Stimulated activated CD4-positive, alpha-beta T cell treated with anti-CD3 and anti-CD28 coated beads, Interleukin-2, amount 100 ng/mL, for 4 hours (primary cell): Measurements from ENCODE around the gene DNAH9.

ENCODE experiments used
- DNase-seq: peaks from one replicate; pipeline ENCODE4 v3.0.0-alpha.2; 2020; ENCODE audit warnings: low read depth

The DNAH9 gene

GRCh38 chr17:11601661-11602060, 3.4 kb downstream of the DNAH9 start:
- no peak for DNase-seq

DNA sequence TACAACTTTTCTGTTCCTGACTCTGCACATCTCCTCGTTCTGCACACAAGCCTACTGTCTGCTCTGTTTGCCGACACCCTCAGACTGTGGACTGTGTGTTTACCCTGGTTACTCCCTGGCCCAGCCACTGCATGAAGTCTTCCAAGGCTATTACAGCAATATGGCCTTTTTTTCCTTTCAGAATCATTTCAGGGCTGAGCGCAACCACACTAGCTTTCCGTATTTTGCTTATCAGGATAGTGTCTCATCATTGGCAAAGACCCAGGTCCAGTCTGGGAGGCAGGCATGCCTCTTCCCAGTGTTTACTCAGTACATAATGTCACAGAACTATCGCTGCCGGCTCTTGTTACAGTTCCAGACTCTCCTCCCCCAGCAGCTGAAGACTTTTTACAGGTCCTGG, 10.1 kb downstream of the DNAH9 start:
- no peak for DNase-seq

GRCh38 chr17:11610999-11611566, 12.8 kb downstream of the DNAH9 start:
- DNase-seq = no peak

DNA sequence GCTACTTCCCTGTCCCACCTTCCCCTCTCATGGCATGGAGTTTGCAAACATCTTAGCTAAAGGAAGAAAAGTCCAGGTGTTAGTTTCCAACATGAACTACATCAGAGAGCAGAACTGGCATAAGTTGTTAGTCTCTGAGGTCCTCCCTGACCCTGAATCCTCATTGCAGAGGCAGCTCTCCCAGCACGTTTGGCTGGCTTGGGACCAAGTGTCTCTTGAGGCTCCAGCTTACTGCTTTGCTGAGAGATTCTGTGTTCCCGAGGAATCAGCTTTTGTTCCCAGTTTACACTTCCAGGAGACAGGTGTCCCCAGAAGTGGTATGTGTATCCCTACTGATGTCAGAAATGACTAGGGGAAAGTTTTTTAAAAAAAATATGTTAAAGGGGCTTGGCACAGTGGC, 14.7 kb downstream of the DNAH9 start:
- DNase-seq = no peak

GRCh38 chr17:11618861-11619566, 20.7 kb downstream of the DNAH9 start:
- DNase-seq = no peak

DNA sequence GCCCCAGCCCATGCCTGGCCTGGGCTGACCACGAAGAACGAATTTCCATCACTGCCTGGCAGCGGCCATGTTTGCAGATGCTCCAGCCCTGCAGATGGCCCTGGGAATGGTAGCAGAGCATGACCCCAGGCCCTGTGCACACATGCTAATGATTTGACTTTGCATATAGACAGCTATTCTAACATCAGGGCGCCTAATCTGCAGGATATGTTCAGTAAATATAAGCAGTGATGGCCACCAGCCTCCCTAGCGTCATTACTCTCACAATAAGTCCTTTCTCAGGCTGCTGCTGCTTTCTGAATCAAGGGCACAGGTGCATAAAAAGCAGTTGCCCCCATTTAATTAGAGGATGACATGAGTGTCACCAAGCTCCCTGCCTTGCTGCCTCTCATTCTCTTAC, 24.2 kb downstream of the DNAH9 start:
- DNase-seq = no peak

DNA sequence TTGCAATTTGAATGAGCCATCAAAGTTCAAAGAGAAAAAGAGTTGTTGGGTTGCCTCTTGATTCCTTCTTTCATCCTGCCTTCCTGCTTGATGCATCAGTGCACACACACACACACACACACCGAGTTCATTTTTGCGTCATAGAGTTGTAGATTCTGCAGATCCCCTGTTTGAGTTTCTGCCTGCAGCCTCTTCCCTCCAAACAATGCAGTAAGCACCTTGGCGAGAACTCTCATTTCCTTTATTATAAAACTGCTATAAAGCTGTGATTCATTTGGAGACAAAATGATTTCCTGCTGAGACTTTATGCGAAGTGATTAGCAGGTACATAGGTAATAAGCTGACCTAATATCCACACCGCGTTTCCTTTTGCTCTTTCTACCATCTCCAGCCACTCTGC, 26.7 kb downstream of the DNAH9 start:
- no peak for DNase-seq

DNA sequence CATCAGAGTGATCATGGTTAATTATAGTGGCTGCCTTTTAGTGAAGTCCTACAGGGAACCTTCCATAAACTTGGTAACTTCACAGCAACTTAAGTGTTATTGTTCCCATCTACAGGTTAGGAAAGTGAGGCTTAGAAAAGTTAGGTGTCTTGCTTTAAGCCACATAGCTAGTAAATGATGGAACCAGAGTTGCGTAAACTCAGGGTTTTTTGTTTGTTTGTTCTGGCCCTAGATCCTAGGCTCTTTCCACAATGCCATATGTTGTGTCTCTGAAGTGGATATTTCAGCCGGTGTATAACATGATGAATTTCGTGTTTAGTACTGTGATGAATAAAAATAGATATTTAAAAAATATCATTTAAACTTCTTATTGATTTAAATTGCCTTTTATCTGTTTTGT, 27.6 kb downstream of the DNAH9 start:
- DNase-seq = no peak

- DNase-seq = no peak
These were observed 29.2 kb downstream of the DNAH9 start for GRCh38 chr17:11627301-11627940.

DNA sequence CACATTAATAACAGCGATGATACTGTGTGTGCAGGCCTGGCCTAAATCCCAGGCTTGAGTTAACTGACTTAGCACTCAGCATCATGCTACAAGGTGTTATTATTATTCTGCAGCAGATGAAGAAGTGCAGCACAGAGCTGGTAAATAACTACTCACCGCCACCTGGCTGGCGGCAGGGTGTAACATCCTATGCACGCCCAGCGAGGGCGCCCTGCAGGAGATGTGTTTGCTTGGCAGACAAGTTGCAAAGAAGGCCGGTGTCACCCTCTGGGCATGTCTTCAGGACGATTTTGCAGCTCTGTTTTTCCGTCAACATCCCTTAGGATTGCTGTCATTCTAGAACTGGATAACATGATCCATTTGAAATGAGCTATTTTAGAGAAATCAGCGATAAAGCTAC, 30.1 kb downstream of the DNAH9 start:
- no peak for DNase-seq

GRCh38 chr17:11628831-11629230, 30.6 kb downstream of the DNAH9 start:
- no peak for DNase-seq

DNA sequence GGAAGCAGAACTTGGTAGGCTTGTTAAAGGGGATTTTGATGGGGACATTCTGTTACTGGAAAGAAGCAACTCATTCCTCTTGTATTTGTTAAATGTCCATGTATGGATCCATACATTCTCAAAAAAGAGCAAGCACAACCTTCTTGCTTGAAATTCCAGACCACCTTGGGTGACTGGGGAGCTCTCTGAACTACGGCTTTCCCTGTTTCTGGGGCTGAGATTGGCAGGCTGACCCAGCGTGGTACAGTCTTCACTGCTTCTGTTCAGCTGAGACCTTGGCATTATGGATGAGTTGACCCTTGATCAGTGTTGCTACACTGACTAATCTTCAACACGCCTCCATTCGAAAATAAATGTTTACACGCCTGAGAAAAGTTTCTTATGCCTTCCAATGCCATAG, 38.5 kb downstream of the DNAH9 start:
- no peak for DNase-seq

GRCh38 chr17:11637796-11638195, 39.5 kb downstream of the DNAH9 start:
- DNase-seq = no peak

DNA sequence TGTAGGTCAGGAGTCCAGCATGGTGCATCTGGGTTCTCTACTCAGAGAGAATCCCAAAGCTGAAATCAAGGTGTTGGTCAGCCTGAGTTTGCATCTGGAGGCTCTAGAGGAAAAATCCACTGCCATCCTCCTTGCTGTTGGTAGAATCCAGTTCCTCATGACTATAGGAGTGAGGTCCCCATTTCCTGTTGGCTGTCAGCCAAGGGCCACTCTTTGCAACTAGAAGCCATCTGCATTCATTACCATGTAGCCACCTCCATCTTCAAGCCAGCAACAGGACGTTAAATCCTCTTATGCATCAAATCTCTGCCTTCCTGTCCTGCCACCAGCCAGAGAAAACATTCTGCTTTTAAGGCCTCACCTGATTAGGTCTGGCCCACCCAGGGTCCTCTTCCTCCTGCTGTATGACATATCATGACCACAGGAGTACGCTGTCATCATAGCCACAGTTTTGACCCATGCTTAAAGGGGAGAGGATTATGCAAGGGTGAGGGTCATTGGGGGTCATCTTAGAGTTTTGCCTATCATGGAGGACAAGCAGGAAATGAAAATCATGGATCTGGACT, 40.5 kb downstream of the DNAH9 start:
- DNase-seq = no peak

DNA sequence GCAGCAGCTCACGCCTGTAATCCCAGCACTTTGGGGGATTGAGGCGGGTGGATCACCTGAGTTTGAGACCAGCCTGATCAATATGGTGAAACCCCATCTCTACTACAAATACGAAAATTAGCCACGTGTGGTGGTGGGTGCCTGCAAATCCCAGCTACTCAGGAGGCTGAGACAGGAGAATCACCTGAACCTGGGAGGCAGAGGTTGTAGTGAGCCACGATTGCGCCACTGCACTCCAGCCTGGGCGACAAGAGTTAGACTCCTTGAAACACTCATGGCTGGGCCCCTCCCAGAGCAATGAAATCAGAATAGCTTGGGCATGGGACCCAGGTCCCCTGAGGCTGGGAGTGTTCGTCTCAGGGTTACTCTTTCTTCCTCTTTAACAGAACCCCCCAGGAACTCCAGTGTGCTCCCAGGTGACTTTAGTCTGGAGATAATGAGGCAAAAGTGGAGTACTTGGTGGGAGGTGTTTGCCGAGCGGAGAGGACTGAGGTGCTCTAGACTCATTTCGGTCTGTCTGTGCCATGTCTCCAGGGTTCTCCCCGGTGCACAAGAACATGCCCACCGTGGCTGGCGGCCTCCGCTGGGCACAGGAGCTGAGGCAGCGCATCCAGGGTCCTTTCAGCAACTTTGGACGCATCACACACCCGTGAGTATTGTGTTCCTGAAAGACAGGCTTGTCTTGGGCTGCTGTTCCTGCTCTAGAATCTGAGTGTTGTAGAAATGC, 41.6 kb downstream of the DNAH9 start:
- no peak for DNase-seq

DNA sequence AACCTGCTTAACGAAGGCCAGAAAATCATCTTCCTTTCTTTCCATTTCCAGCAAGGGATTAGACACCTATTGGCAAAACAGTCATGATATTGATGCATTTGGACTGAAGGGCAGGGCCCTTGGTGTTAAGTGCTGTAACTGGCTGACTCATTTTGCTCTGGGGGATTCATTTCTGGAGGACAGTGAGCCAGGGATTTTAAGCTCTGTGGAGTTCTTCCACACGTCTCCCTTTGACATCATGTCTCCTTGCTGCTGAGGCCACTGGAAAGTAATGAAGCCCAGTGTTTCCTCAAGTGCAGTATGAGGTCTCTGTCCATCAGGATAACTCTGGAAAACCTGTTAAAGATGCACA, 42.2 kb downstream of the DNAH9 start:
- DNase-seq = no peak

DNA sequence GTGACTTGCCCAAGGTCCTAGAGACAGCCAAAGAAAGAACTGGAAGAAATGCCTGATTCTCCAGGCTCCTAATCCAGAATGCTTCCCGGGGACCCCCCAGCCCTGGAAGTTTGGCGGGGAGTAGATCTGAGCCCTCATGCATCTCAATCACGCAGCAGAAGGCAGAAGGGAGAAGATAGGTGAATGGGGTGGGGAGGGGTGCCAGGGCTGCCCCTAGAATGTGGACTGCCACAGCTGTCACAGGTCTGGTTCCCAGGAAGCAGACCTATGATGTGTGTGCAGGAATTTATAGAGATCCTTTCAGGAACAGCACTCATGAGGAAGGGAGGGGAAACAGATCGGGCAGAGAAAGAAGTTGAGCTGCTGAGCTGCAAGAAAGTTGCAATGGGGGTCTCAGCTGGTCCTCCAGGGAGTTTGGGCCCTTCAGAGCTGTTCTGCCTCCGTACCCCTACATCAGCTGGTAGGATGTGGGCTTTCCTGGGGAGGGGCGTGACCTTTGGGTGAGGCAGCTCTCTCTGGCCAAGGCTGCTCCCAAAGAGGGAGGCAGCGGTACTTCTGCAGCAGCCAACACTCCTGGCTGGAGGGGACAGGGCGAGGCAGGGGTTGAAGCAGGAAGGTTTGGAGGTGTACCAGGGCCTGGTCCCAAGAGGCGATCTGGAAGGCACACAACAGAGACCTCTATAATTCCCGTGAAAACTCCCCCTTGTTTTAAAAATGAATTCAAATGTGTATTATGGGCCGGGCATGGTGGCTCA, 43.4 kb downstream of the DNAH9 start:
- no peak for DNase-seq

DNA sequence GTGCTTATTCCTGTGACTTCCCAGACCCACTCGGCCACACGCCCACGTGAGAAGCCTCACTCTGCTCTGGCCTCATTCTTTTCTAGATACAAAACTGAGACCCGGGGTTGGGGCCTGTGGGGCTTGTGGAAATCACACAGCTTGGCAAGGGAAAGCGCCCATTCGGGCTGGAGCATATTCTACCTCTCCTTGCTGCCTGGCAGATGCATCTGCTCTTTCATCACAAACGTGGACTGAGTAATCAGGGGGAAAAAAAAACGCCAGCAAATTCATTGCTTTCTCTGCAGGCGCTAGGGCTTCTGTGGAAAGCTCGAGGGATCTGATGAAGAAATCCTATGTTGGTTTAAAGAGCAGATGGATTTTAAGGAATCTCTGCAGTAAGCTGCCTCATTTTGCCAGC, 44.4 kb downstream of the DNAH9 start:
- DNase-seq = no peak

GRCh38 chr17:11643851-11644250, 45.6 kb downstream of the DNAH9 start:
- no peak for DNase-seq

DNA sequence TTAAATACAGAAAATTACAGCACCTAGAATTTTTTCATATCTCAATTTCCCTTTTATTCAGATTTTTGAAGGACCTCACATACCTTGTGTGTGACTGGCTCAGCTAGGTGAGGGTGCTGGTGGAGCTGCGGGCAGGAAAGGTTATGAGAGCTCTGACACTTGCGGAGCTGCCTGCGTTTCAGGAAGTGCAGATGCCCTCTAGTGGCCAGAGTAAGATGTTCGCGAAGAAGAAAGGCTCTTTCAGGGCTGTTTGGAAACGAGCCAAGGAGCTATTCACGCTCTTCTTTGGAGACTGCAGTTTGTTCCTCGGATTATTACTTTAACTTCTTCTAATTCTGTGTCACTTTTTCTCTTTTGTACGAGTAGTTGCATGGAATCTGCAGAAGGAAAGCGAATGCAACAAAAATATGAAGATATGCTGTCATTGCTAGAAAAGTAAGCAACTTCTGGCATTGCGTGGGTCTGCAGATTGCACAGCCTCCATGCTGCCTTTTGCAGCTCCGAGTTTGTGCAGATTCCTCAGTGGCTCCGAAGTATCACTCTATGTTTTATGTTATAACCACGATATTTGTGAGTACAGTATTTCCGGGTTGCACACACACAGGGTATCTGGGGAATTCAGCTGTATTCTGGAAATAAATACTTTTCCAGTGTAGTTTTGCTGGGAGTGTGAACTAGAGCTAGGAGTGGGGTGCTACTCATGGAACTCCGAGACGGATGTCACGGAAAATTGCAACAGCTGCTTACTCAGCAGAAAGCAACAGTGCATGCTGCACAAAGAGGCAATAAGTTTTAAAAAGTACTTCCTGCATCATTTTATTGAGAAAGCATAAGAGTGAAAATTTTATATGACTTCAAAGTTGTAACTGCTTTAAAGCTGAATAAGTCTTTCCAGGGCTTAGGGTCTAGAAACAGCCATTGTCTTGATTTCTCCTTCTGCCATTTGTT, 46.3 kb downstream of the DNAH9 start:
- DNase-seq = peak; percentile 8

DNA sequence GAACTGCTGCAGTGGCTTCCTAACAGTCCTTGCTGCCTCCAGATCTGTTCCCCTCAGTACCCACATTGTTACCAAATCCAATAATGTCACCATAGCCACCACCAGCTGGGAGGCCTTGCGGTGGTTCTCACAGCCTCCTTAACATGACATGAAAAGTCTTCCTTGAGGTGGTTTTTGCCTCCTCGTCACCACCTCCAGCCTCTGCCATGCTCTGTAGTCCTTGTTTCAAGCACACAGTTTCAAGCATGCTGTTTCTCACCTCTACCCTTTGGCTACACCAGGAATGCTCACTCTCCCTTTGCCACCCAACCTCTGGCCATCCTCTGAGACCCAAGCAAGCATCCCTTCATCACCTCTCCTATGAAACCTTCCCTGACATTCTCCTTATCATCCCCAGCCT, 47.2 kb downstream of the DNAH9 start:
- no peak for DNase-seq
